GM23338 (cell line): Measurements from ENCODE around the gene SNAPC4. TPM values are rescaled to one million over a fixed set of nuclear protein-coding genes. Genes with fewer than 3 reads are reported as not detected.

Experiments used
- ATAC-seq: fragments of 200-7000 bp; cut with Tn5 transposase; 3 replicates; pipeline ENCODE4 v1.9.1; 2020
- DNase-seq: peaks from one replicate; pipeline ENCODE4 v3.0.0-alpha.2; 2015; ENCODE audit warnings: low spot score
- H2AFZ ChIP-seq: fragments of 200-600 bp; sonication (generic); 2 replicates; pipeline ENCODE4 v1.8.0; 2016; ENCODE audit warnings: antibody characterized with exemption, mild to moderate bottlenecking, moderate library complexity
- H3F3A ChIP-seq: fragments of 200-600 bp; sonication (generic); replicated peaks from 2 replicates; pipeline ENCODE4 v1.8.0; 2017; ENCODE audit warnings: antibody characterized with exemption, mixed run types, low read depth
- H3K27ac ChIP-seq: fragments of 200-600 bp; sonication (generic); 2 replicates; pipeline ENCODE4 v1.6.1; 2016; ENCODE audit warnings: low read depth
- H3K27me3 ChIP-seq: fragments of 200-600 bp; sonication (generic); 2 replicates; pipeline ENCODE4 v1.8.0; 2016; ENCODE audit warnings: mild to moderate bottlenecking, mixed run types, moderate library complexity; ENCODE audit not compliant: insufficient read depth
- H3K36me3 ChIP-seq: fragments of 200-600 bp; sonication (generic); 2 replicates; pipeline ENCODE4 v1.8.0; 2016; ENCODE audit warnings: mild to moderate bottlenecking; ENCODE audit not compliant: insufficient read depth
- H3K4me1 ChIP-seq: fragments of 200-600 bp; sonication (generic); 2 replicates; pipeline ENCODE4 v1.8.0; 2016; ENCODE audit warnings: mild to moderate bottlenecking, moderate library complexity; ENCODE audit not compliant: insufficient read depth
- H3K4me2 ChIP-seq: fragments of 200-600 bp; sonication (generic); 2 replicates; pipeline ENCODE4 v1.7.1; 2017; ENCODE audit warnings: mixed run types
- H3K4me3 ChIP-seq: fragments of 200-600 bp; sonication (generic); 2 replicates; pipeline ENCODE4 v1.6.1; 2016; ENCODE audit warnings: mixed run types
- H3K79me2 ChIP-seq: fragments of 200-600 bp; sonication (generic); replicated peaks from 2 replicates; pipeline ENCODE4 v1.8.0; 2017; ENCODE audit warnings: mild to moderate bottlenecking; ENCODE audit not compliant: insufficient read depth
- H3K9me2 ChIP-seq: fragments of 200-600 bp; sonication (generic); 2 replicates; pipeline ENCODE4 v1.8.0; 2017; ENCODE audit not compliant: insufficient read depth
- H4K20me1 ChIP-seq: fragments of 200-600 bp; sonication (generic); replicated peaks from 2 replicates; pipeline ENCODE4 v1.8.0; 2017; ENCODE audit warnings: mild to moderate bottlenecking; ENCODE audit not compliant: insufficient read depth
- H3K27ac Mint-ChIP-seq: 2 replicates; pipeline ENCODE4 v1.8.0; 2020; ENCODE audit warnings: inconsistent platforms, mild to moderate bottlenecking, moderate library complexity, mixed read lengths
- H3K27me3 Mint-ChIP-seq: 3 replicates; pipeline ENCODE4 v1.8.0; 2022; ENCODE audit warnings: low read depth, mild to moderate bottlenecking, moderate library complexity, mixed read lengths, inconsistent platforms; ENCODE audit not compliant: insufficient read depth, poor library complexity
- H3K36me3 Mint-ChIP-seq: 3 replicates; pipeline ENCODE4 v1.8.0; 2021; ENCODE audit warnings: low read depth, mild to moderate bottlenecking, inconsistent platforms, moderate library complexity, mixed read lengths
- H3K4me1 Mint-ChIP-seq: 3 replicates; pipeline ENCODE4 v1.8.0; 2020; ENCODE audit warnings: mild to moderate bottlenecking, inconsistent platforms, mixed read lengths
- H3K4me3 Mint-ChIP-seq: 3 replicates; pipeline ENCODE4 v1.8.0; 2021; ENCODE audit warnings: moderate library complexity, mild to moderate bottlenecking, inconsistent platforms, mixed read lengths
- H3K9me3 Mint-ChIP-seq: 3 replicates; pipeline ENCODE4 v1.8.0; 2020; ENCODE audit warnings: moderate library complexity, mild to moderate bottlenecking, inconsistent platforms, mixed read lengths
- CREB1 ChIP-seq: fragments of 250-450 bp; sonication (Bioruptor Pico); IDR thresholded peaks from 2 replicates; pipeline ENCODE4 v1.5.0; 2020; ENCODE audit warnings: low read depth, mild to moderate bottlenecking, moderate library complexity
- CTCF ChIP-seq, 2 experiments: fragments of 200-600 bp in 1 of 2; sonication (generic) in 1 of 2; conservative IDR thresholded peaks; 2 replicates each; pipeline versions ENCODE4 v1.5.1 to v1.6.1; 2016 to 2017; ENCODE audit warnings: antibody characterized with exemption in 2 of 2, low read depth in 2 of 2, mild to moderate bottlenecking in 2 of 2, moderate library complexity in 1 of 2
- ETS1 ChIP-seq: IDR thresholded peaks from 2 replicates; pipeline ENCODE4 v1.6.1; 2016; ENCODE audit warnings: antibody characterized with exemption
- EZH2 ChIP-seq: fragments of 200-600 bp; sonication (generic); IDR thresholded peaks from one replicate; pipeline ENCODE4 v1.8.0; 2017; ENCODE audit warnings: antibody characterized with exemption, mild to moderate bottlenecking, low read depth; ENCODE audit not compliant: unreplicated experiment
- EZH2phosphoT487 ChIP-seq: fragments of 200-600 bp; sonication (generic); IDR thresholded peaks from one replicate; pipeline ENCODE4 v1.8.1; 2018; ENCODE audit warnings: antibody characterized with exemption; ENCODE audit not compliant: unreplicated experiment
- JUNB ChIP-seq: IDR thresholded peaks from one replicate; pipeline ENCODE4 v1.6.1; 2016; ENCODE audit warnings: antibody characterized with exemption; ENCODE audit not compliant: unreplicated experiment
- NANOG ChIP-seq: IDR thresholded peaks from 2 replicates; pipeline ENCODE4 v1.6.1; 2016; ENCODE audit warnings: antibody characterized with exemption, borderline replicate concordance
- POLR2AphosphoS5 ChIP-seq: IDR thresholded peaks from 2 replicates; pipeline ENCODE4 v1.6.1; 2016; ENCODE audit warnings: antibody characterized with exemption, low read depth
- REST ChIP-seq: IDR thresholded peaks from one replicate; pipeline ENCODE4 v1.6.1; 2018; ENCODE audit warnings: antibody characterized with exemption; ENCODE audit not compliant: unreplicated experiment
- STAT1 ChIP-seq: IDR thresholded peaks from one replicate; pipeline ENCODE4 v1.6.1; 2016; ENCODE audit warnings: antibody characterized with exemption; ENCODE audit not compliant: unreplicated experiment
- ZNF114 ChIP-seq: fragments of 250-450 bp; sonication (Bioruptor Pico); IDR thresholded peaks from 2 replicates; pipeline ENCODE4 v1.5.0; 2020; ENCODE audit warnings: mild to moderate bottlenecking, moderate library complexity
- ZNF331 ChIP-seq: fragments of 250-450 bp; sonication (Bioruptor Pico); IDR thresholded peaks from 2 replicates; pipeline ENCODE4 v1.5.0; 2020; ENCODE audit warnings: low read depth, mild to moderate bottlenecking, moderate library complexity
- ZNF462 ChIP-seq: fragments of 250-450 bp; sonication (Bioruptor Pico); IDR thresholded peaks from 2 replicates; pipeline ENCODE4 v1.5.0; 2020; ENCODE audit warnings: mild to moderate bottlenecking, moderate library complexity
- polyA plus RNA-seq: library from polyadenylated mRNA; unstranded; fragments of >200 nt; fragmentation: Nextera tagmentation; extraction: Ambion mirVana; gene quantifications from 2 replicates; pipeline ENCODE4 v1.2.1, GENCODE V29; 2016
- total RNA-seq: library from RNA; depleted of rRNA; stranded (reverse); fragments of >200 nt; shearing (Covaris generic); gene quantifications from 2 replicates; pipeline ENCODE4 v1.2.3, GENCODE V29; 2014

Gene SNAPC4
- total and polyA plus RNA-seq, 2 experiments from 2014 or later, result 8.8 to 22.7 TPM

GRCh38 chr9:136380381-136380780 lies 19.6 kb downstream of the SNAPC4 start:
- TF ChIP-seq POLR2AphosphoS5, result no peak
- TF ChIP-seq REST, result no peak
- TF ChIP-seq EZH2, result no peak
- TF ChIP-seq EZH2phosphoT487, result no peak
- no peak for TF ChIP-seq STAT1
- TF ChIP-seq ZNF114, result no peak
- no peak for TF ChIP-seq NANOG
- TF ChIP-seq JUNB, result no peak
- no peak for TF ChIP-seq CTCF (conservative IDR thresholded peaks at IDR 0.05; ENCODE audit: low read depth in 2 of 2)
- no peak for TF ChIP-seq ZNF331 (CRISPR knock-in tag)
- no peak for TF ChIP-seq ZNF462 (CRISPR knock-in tag)
- TF ChIP-seq ETS1, result no peak
- TF ChIP-seq CREB1 (CRISPR knock-in tag), result no peak
- ATAC-seq, result no peak
- Mint-ChIP-seq H3K27ac (no peak overlapping the region), H3K9me3 (no peaks in the 10 kb centered on the region), H3K4me3 (no peak overlapping the region), H3K36me3 (peaks cover 30% of the 10 kb centered on the region; the same call in 2 of the 3 replicates), H3K4me1 (no peaks in the 10 kb centered on the region), H3K27me3 (no peaks in the 10 kb centered on the region)
- Histone ChIP-seq H4K20me1 (peaks cover 6% of the 10 kb centered on the region; the same call in 1 of the 2 replicates), H3K9me2 (no peaks in the 10 kb centered on the region), H3K4me1 (no peaks in the 10 kb centered on the region), H3K4me3 (no peak overlapping the region), H2AFZ (no peak overlapping the region), H3K27ac (no peak overlapping the region), H3K36me3 (peaks cover 10% of the 10 kb centered on the region; the same call in 1 of the 2 replicates), H3K79me2 (no peaks in the 10 kb centered on the region), H3F3A (0 out of 2 replicates have a peak, but pooled peaks cover 3% of the 10 kb centered on the region), H3K4me2 (no peak overlapping the region), H3K27me3 (no peaks in the 10 kb centered on the region)
- no peak for DNase-seq
